Loucy (cell line): ENCODE results near the gene CSH2.
A peak's percentile ranks its signal among the peaks of the same experiment; 100 is the strongest.

Experiments used
- EZH2phosphoT487 ChIP-seq: fragments of 200-600 bp; IDR thresholded peaks from 2 replicates; pipeline ENCODE4 v1.6.1; 2018; ENCODE audit warnings: antibody characterized with exemption, mild to moderate bottlenecking, moderate library complexity, borderline replicate concordance
- TF ChIP-seq, protein P1 (sequence below): fragments of 200-600 bp; sonication (generic); conservative IDR thresholded peaks from 2 replicates; pipeline ENCODE4 v1.5.1; 2014; ENCODE audit warnings: mild to moderate bottlenecking, antibody characterized with exemption, low read length

- TF ChIP-seq, protein P1, sequence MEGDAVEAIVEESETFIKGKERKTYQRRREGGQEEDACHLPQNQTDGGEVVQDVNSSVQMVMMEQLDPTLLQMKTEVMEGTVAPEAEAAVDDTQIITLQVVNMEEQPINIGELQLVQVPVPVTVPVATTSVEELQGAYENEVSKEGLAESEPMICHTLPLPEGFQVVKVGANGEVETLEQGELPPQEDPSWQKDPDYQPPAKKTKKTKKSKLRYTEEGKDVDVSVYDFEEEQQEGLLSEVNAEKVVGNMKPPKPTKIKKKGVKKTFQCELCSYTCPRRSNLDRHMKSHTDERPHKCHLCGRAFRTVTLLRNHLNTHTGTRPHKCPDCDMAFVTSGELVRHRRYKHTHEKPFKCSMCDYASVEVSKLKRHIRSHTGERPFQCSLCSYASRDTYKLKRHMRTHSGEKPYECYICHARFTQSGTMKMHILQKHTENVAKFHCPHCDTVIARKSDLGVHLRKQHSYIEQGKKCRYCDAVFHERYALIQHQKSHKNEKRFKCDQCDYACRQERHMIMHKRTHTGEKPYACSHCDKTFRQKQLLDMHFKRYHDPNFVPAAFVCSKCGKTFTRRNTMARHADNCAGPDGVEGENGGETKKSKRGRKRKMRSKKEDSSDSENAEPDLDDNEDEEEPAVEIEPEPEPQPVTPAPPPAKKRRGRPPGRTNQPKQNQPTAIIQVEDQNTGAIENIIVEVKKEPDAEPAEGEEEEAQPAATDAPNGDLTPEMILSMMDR = peak; percentile 60
- no peak for TF ChIP-seq EZH2phosphoT487
These were observed 38.2 kb upstream of the CSH2 start for GRCh38 chr17:63911657-63912100.
